Lung microvascular endothelial cell (primary cell): ENCODE data around the gene NUTM2F. TPM values are rescaled to one million over a fixed set of nuclear protein-coding genes. Genes with fewer than 3 reads are reported as not detected.
"Not testable (repeated sequence)": the region's sequence is repeated elsewhere in the genome, so short reads cannot be mapped to it uniquely, and the experiment has no call there.

Experiments used
- DNase-seq, 2 donors: peaks; one replicate each; pipeline versions ENCODE4 v3.0.0 to v3.0.0-alpha.2; 2010; ENCODE audit warnings: low read depth in 2 of 2
- total RNA-seq: library from RNA; depleted of rRNA; stranded (reverse); fragments of >200 nt; gene quantifications from 2 replicates; pipeline ENCODE4 v1.2.1, GENCODE V29; 2014

Gene NUTM2F
- not detected in 2 replicates for total RNA-seq

GRCh38 chr9:94328544-94328943 is at the start of gene NUTM2F:
Gene NUTM2F (minus strand): TSS chr9:94328644. CDS start chr9:94328623, 21 bp downstream.
- DNase-seq, result not testable (repeated sequence)

GRCh38 chr9:94375197-94375596 is 46.8 kb upstream of the NUTM2F start:
- DNase-seq, result peak in 1 of 2 donors; percentile 1

- peak; percentile 86 to 89 for DNase-seq
These were observed 46.0 kb upstream of the NUTM2F start for GRCh38 chr9:94374176-94375056.

- DNase-seq, result not testable (repeated sequence)
These were observed 45.3 kb upstream of the NUTM2F start for GRCh38 chr9:94373779-94374175.

GRCh38 chr9:94370266-94370665 is 41.8 kb upstream of the NUTM2F start:
- not testable (repeated sequence) for DNase-seq

- DNase-seq, result not testable (repeated sequence)
These were observed 35.7 kb upstream of the NUTM2F start for GRCh38 chr9:94364093-94364614.

- DNase-seq, result not testable (repeated sequence)
These were observed 28.7 kb upstream of the NUTM2F start for GRCh38 chr9:94357158-94357557.

GRCh38 chr9:94351901-94352723 is 23.7 kb upstream of the NUTM2F start:
- DNase-seq, result not testable (repeated sequence)

- DNase-seq, result not testable (repeated sequence)
These were observed 20.3 kb upstream of the NUTM2F start for GRCh38 chr9:94348754-94349153.

- not testable (repeated sequence) for DNase-seq
These were observed 19.0 kb upstream of the NUTM2F start for GRCh38 chr9:94347451-94347850.

- not testable (repeated sequence) for DNase-seq
These were observed 13.3 kb upstream of the NUTM2F start for GRCh38 chr9:94341703-94342102.

- not testable (repeated sequence) for DNase-seq
These were observed 12.3 kb upstream of the NUTM2F start for GRCh38 chr9:94340750-94341149.

GRCh38 chr9:94339657-94340056 is 11.2 kb upstream of the NUTM2F start:
- DNase-seq, result not testable (repeated sequence)

- DNase-seq, result not testable (repeated sequence)
These were observed 10.3 kb upstream of the NUTM2F start for GRCh38 chr9:94338723-94339122.

- DNase-seq, result not testable (repeated sequence)
These were observed 8.0 kb upstream of the NUTM2F start for GRCh38 chr9:94336445-94336844.

GRCh38 chr9:94325583-94325982 is 2.9 kb downstream of the NUTM2F start:
- DNase-seq, result not testable (repeated sequence)

- DNase-seq, result not testable (repeated sequence)
These were observed 5.2 kb downstream of the NUTM2F start for GRCh38 chr9:94323153-94323798.

GRCh38 chr9:94322342-94322940 is 6.0 kb downstream of the NUTM2F start:
- not testable (repeated sequence) for DNase-seq

- not testable (repeated sequence) for DNase-seq
These were observed 10.3 kb downstream of the NUTM2F start for GRCh38 chr9:94317949-94318657.

GRCh38 chr9:94316236-94316635 is 12.2 kb downstream of the NUTM2F start:
- not testable (repeated sequence) for DNase-seq
